B cell (primary cell): ENCODE measurements around the gene ALDH1A1. TPM values are rescaled to one million over a fixed set of nuclear protein-coding genes. Genes with fewer than 3 reads are reported as not detected.
"Not testable (repeated sequence)": the region's sequence is repeated elsewhere in the genome, so short reads cannot be mapped to it uniquely, and the experiment has no call there.

Experiments used
- ATAC-seq: fragments of 200-7000 bp; cut with Tn5 transposase; one replicate; pipeline ENCODE4 v1.10.0; 2021; ENCODE audit warnings: low read depth, mild to moderate bottlenecking, moderate number of reproducible peaks, moderate library complexity
- CTCF ChIA-PET: fragments of 350-600 bp; sonication (Branson Sonifier 250); formaldehyde crosslinking; loops from one replicate; lab custom pipeline; 2021; ENCODE audit warnings: antibody characterized with exemption, inconsistent platforms; lab: Charles Lee
- POLR2A ChIA-PET: fragments of 350-600 bp; sonication (Branson Sonifier 250); formaldehyde crosslinking; loops from one replicate; lab custom pipeline; 2021; ENCODE audit warnings: antibody characterized with exemption; lab: Charles Lee
- DNase-seq: peaks from one replicate; pipeline ENCODE4 v3.0.0; 2013
- H2AFZ ChIP-seq: 2 replicates; pipeline ENCODE4 v1.6.1; 2012; ENCODE audit warnings: mild to moderate bottlenecking, low read depth, low read length; ENCODE audit not compliant: insufficient read depth, poor library complexity, severe bottlenecking
- H3K27ac ChIP-seq, 2 donors: 1 replicate in 1 of 2; 2 replicates in 1 of 2; pipeline ENCODE4 v1.5.1; 2012 to 2013; ENCODE audit warnings: low read length in 2 of 2, mild to moderate bottlenecking in 2 of 2, moderate library complexity in 1 of 2
- H3K27me3 ChIP-seq, 4 experiments: fragments of 200-600 bp in 1 of 4; sonication (generic) in 1 of 4; replicated peaks in 1 of 4; 1 replicate in 2 of 4; 2 replicates in 2 of 4; pipeline versions ENCODE4 v1.6.1 to v1.7.0; 2013 to 2016; ENCODE audit warnings: low read length in 3 of 4, mild to moderate bottlenecking in 2 of 4, mixed read lengths in 1 of 4, moderate library complexity in 1 of 4; ENCODE audit not compliant: insufficient read depth in 4 of 4, control insufficient read depth in 3 of 4; ENCODE audit errors: control extremely low read depth in 1 of 4
- H3K36me3 ChIP-seq, 2 experiments: replicated peaks in 1 of 2; 1 replicate in 1 of 2; 2 replicates in 1 of 2; pipeline versions ENCODE4 v1.6.1 to v1.7.1; 2013; ENCODE audit warnings: low read length in 1 of 2; ENCODE audit not compliant: insufficient read depth in 2 of 2, control insufficient read depth in 1 of 2; ENCODE audit errors: control extremely low read depth in 1 of 2, extremely low read depth in 1 of 2
- H3K4me1 ChIP-seq, 2 donors: fragments of 200-600 bp in 1 of 2; sonication (generic) in 1 of 2; 1 replicate in 1 of 2; 2 replicates in 1 of 2; pipeline versions ENCODE4 v1.5.1 to v1.6.1; 2013 to 2017; ENCODE audit warnings: low read length in 2 of 2; ENCODE audit not compliant: control insufficient read depth in 2 of 2, insufficient read depth in 2 of 2
- H3K4me2 ChIP-seq: replicated peaks from 2 replicates; pipeline ENCODE3; 2012; ENCODE audit warnings: mild to moderate bottlenecking, low read depth, low read length; ENCODE audit not compliant: poor library complexity, severe bottlenecking
- H3K4me3 ChIP-seq, 5 experiments: fragments of 200-600 bp in 1 of 5; sonication (generic) in 1 of 5; 1 replicate in 3 of 5; 2 replicates in 2 of 5; pipeline versions ENCODE4 v1.5.1 to v1.7.0; 2011 to 2016; ENCODE audit warnings: low read length in 4 of 5, mild to moderate bottlenecking in 4 of 5, low read depth in 2 of 5, control low read depth in 1 of 5, moderate library complexity in 1 of 5; ENCODE audit not compliant: insufficient read depth in 1 of 5; ENCODE audit errors: control extremely low read depth in 1 of 5, extremely low read depth in 1 of 5
- H3K79me2 ChIP-seq: fragments of 200-600 bp; sonication (generic); one replicate; pipeline ENCODE4 v1.6.0; 2016; ENCODE audit warnings: low read length; ENCODE audit not compliant: control insufficient read depth, insufficient read depth
- H3K9ac ChIP-seq: fragments of 200-600 bp; sonication (generic); 2 replicates; pipeline ENCODE4 v1.6.1; 2017; ENCODE audit warnings: mild to moderate bottlenecking, low read length, moderate library complexity
- H3K9me3 ChIP-seq, 3 donors: one replicate each; pipeline versions ENCODE4 v1.6.1 to v1.7.1; 2013; ENCODE audit warnings: low read length in 2 of 3; ENCODE audit not compliant: control insufficient read depth in 2 of 3, insufficient read depth in 1 of 3; ENCODE audit errors: control extremely low read depth in 1 of 3
- H4K20me1 ChIP-seq: 2 replicates; pipeline ENCODE4 v1.6.0; 2012; ENCODE audit warnings: mild to moderate bottlenecking, low read length; ENCODE audit not compliant: insufficient read depth, control insufficient read depth, poor library complexity, severe bottlenecking
- H3K27ac Mint-ChIP-seq: one replicate; pipeline ENCODE4 v1.8.0; 2021; ENCODE audit warnings: mixed read lengths
- H3K27me3 Mint-ChIP-seq: one replicate; pipeline ENCODE4 v1.8.0; 2021; ENCODE audit warnings: mixed read lengths
- H3K4me1 Mint-ChIP-seq: one replicate; pipeline ENCODE4 v1.8.0; 2021; ENCODE audit warnings: mixed read lengths
- H3K4me3 Mint-ChIP-seq: one replicate; pipeline ENCODE4 v1.8.0; 2021; ENCODE audit warnings: mixed read lengths
- H3K9me3 Mint-ChIP-seq: one replicate; pipeline ENCODE4 v1.8.0; 2022; ENCODE audit warnings: mixed read lengths; ENCODE audit not compliant: insufficient read depth
- EZH2 ChIP-seq: IDR thresholded peaks from 2 replicates; pipeline ENCODE4 v1.6.1; 2012; ENCODE audit warnings: borderline replicate concordance, low read depth, mild to moderate bottlenecking, moderate library complexity, low read length; ENCODE audit not compliant: insufficient read depth, poor library complexity, severe bottlenecking
- WGBS: methylation state at CpG from one replicate; pipeline ENCODE4 v1.1.5; 2013; ENCODE audit warnings: missing lambda C conversion rate; ENCODE audit not compliant: insufficient coverage; 5-methylcytosine and 5-hydroxymethylcytosine counted together
- intact Hi-C: fragments of 100-400 bp; cut with micrococcal nuclease; formaldehyde crosslinking; loops from one replicate; pipeline ENCODE4 v1.10.0; 2022
- polyA plus RNA-seq: library from polyadenylated mRNA; depleted of rRNA; stranded (reverse); fragments of >200 nt; gene quantifications from 2 replicates; pipeline ENCODE4 v1.2.3, GENCODE V29; 2012
- total RNA-seq, 2 donors: library from RNA; stranded (reverse); fragments of 120-200 nt in 1 of 2; gene quantifications; 1 replicate in 1 of 2; 2 replicates in 1 of 2; pipeline versions ENCODE4 v1.2.3 to v1.2.4, GENCODE V29; 2013 to 2022
- TF ChIP-seq, protein P1 (sequence below): fragments of 200-600 bp; IDR thresholded peaks from one replicate; pipeline ENCODE4 v1.8.0; 2022; ENCODE audit warnings: antibody characterized with exemption, mild to moderate bottlenecking

ALDH1A1 gene
- total and polyA plus RNA-seq, 2 donors (not counting 1 experiment from before 2014, with no cell fraction given) = 0.43 TPM; not detected in 1

DNA sequence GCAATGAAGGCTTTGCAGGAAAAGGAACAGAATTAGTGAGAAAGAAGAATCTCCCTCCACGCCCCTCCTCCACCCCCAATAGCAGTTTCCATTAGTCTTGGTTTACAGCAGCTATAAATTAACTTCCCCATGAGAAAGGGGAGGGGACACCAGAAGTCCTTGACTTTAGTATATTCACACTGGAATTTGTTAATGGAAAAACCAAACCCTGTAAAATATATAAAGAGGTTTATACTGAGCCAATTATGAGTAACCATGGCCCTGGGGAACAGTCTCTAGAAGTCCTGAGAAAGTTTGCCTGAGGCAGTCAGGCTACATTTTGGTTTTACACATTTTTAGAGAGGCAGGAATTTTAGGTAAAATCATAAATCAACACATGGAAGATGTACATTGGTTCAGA, 88.5 kb downstream of the ALDH1A1 start:
- Histone ChIP-seq H3K79me2 (no peaks in the 10 kb centered on the region), H3K27ac (no peak overlapping the region), H3K4me1 (peaks cover 3 to 10% of the 10 kb centered on the region in 2 donors), H3K36me3 (no peaks in the 10 kb centered on the region), H3K4me3 (no peak overlapping the region), H3K9ac (no peak overlapping the region), H3K9me3 (peaks cover 0 to 4% (median 0%) of the 10 kb centered on the region in 3 donors), H3K27me3 (no peaks in the 10 kb centered on the region), H2AFZ (no peak overlapping the region), H4K20me1 (no peaks in the 10 kb centered on the region), H3K4me2 (no peak overlapping the region)
- ChIA-PET POLR2A (no interaction called here), CTCF (no interaction called here)
- peaks cover 22% of the 10 kb centered on the region for H3K4me1 Mint-ChIP-seq
- TF ChIP-seq, protein P1, sequence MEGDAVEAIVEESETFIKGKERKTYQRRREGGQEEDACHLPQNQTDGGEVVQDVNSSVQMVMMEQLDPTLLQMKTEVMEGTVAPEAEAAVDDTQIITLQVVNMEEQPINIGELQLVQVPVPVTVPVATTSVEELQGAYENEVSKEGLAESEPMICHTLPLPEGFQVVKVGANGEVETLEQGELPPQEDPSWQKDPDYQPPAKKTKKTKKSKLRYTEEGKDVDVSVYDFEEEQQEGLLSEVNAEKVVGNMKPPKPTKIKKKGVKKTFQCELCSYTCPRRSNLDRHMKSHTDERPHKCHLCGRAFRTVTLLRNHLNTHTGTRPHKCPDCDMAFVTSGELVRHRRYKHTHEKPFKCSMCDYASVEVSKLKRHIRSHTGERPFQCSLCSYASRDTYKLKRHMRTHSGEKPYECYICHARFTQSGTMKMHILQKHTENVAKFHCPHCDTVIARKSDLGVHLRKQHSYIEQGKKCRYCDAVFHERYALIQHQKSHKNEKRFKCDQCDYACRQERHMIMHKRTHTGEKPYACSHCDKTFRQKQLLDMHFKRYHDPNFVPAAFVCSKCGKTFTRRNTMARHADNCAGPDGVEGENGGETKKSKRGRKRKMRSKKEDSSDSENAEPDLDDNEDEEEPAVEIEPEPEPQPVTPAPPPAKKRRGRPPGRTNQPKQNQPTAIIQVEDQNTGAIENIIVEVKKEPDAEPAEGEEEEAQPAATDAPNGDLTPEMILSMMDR = no peak
- TF ChIP-seq EZH2 = no peak
- no peak for DNase-seq
- intact Hi-C loops = no loop called here
- H3K27me3 Mint-ChIP-seq = no peaks in the 10 kb centered on the region
- WGBS = no CpG with 5 or more reads among the region's 1 CpG
- no peak for ATAC-seq
- H3K4me3 Mint-ChIP-seq = no peak overlapping the region
- no peaks in the 10 kb centered on the region for H3K9me3 Mint-ChIP-seq
- H3K27ac Mint-ChIP-seq = no peak overlapping the region

DNA sequence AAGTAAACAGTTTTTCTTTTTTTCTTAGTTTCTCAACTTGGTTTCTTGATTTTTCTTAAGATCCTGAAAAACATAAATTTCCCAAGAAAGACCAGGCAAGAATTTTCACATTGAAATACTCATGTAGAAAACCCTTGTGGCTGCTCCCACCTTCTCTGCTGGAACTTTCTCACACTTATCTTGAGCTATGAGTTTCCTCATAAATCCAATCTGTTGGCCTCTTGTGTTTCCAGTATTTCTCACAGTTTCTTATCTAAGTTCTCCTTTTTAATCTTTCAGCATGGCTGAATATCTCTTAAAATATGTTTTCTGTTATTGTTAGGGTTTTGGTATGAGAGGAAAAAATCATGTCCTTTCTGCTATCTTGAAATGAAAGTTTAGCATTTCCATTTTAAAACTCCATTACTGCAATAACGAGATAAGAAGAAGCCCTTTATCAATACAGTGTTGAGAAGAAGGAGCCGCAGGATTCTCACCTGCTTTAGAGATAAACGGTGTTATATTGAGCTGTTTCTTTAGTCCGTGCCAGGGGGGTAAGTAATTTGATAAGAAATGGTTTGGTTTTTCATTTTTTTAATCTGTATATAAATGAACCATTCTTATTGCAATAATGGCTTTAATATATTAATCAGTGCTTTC, 89.3 kb downstream of the ALDH1A1 start:
- TF ChIP-seq, protein P1 = no peak
- TF ChIP-seq EZH2 = no peak
- intact Hi-C loops = no loop called here

DNA sequence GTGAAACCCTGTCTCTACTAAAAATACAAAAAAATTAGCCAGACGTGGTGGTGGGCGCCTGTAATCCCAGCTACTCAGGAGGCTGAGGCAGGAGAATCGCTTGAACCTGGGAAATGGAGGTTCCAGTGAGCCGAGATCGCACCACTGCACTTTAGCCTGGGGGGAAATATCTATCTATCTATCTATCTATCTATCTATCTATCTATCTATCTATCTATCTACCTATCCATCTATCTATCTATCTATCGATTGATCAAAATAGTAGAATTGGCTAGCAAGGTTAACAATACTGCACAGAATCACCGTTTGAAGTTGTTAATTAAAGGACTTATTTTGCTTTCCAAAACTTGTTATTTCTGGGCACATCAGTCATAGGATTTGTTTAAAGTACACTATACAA, 90.1 kb downstream of the ALDH1A1 start:
- H3K4me3 ChIP-seq, H3K9ac ChIP-seq, intact Hi-C loops, H3K9me3 ChIP-seq, H3K27ac ChIP-seq, H3K27ac Mint-ChIP-seq, CTCF ChIA-PET, H3K27me3 ChIP-seq, H3K27me3 Mint-ChIP-seq, H2AFZ ChIP-seq, H3K79me2 ChIP-seq, H3K4me3 Mint-ChIP-seq, H3K36me3 ChIP-seq, H3K4me2 ChIP-seq, H3K9me3 Mint-ChIP-seq, POLR2A ChIA-PET, DNase-seq, H4K20me1 ChIP-seq, ATAC-seq: not testable (repeated sequence)
- peaks cover 22% of the 10 kb centered on the region for H3K4me1 Mint-ChIP-seq
- WGBS = no CpG with 5 or more reads among the region's 7 CpGs
- peaks cover 3 to 10% of the 10 kb centered on the region in 2 donors for H3K4me1 ChIP-seq

More for the DNA sequence above, 89.3 kb downstream of the ALDH1A1 start:
- Histone ChIP-seq H3K79me2 (no peaks in the 10 kb centered on the region), H2AFZ (no peak overlapping the region), H3K36me3 (no peaks in the 10 kb centered on the region), H4K20me1 (no peaks in the 10 kb centered on the region), H3K4me3 (no peak overlapping the region), H3K4me2 (no peak overlapping the region), H3K27me3 (no peaks in the 10 kb centered on the region), H3K9me3 (peaks cover 0 to 4% (median 0%) of the 10 kb centered on the region in 3 donors), H3K4me1 (peaks cover 3 to 10% of the 10 kb centered on the region in 2 donors), H3K27ac (no peak overlapping the region), H3K9ac (no peak overlapping the region)
- no peaks in the 10 kb centered on the region for H3K9me3 Mint-ChIP-seq
- POLR2A ChIA-PET = no interaction called here
- ATAC-seq (no peak), DNase-seq (no peak)
- H3K4me3 Mint-ChIP-seq = no peak overlapping the region
- H3K27ac Mint-ChIP-seq = no peak overlapping the region
- CTCF ChIA-PET = no interaction called here
- no peaks in the 10 kb centered on the region for H3K27me3 Mint-ChIP-seq
- no CpG with 5 or more reads among the region's 4 CpGs for WGBS
- peaks cover 22% of the 10 kb centered on the region for H3K4me1 Mint-ChIP-seq
